ENCODE measurements around the gene MBOAT2. TPM values are rescaled to one million over a fixed set of nuclear protein-coding genes. Genes with fewer than 3 reads are reported as not detected.

Gene MBOAT2
- polyA plus RNA-seq, 1 donor (not counting 4 experiments of a cell fraction or from before 2014, with no cell fraction given): 121 TPM

- Histone ChIP-seq H4K20me1 (ENCODE audit: control insufficient read depth, extremely low read depth, insufficient read depth, low read length) (no peaks in the 10 kb centered on the region), H2AFZ (ENCODE audit: control insufficient read depth, low read length) (no peak overlapping the region), H3K4me1 (ENCODE audit: control insufficient read depth, extremely low read depth, insufficient read depth, low read length) (peaks cover 12% of the 10 kb centered on the region), H3K9me3 (ENCODE audit: control insufficient read depth, low read depth, low read length) (no peaks in the 10 kb centered on the region), H3K36me3 (ENCODE audit: control insufficient read depth in 2 of 2, extremely low read depth in 1 of 2, insufficient read depth in 2 of 2, low read length in 2 of 2) (no peaks in the 10 kb centered on the region), H3K27ac (ENCODE audit: control insufficient read depth, insufficient read depth, low read length) (no peak overlapping the region), H3K9me1 (ENCODE audit: control insufficient read depth, extremely low read depth, insufficient read depth, low read length) (peaks cover 4% of the 10 kb centered on the region), H3K4me3 (ENCODE audit: control insufficient read depth in 2 of 3, extremely low read depth in 1 of 3, insufficient read depth in 2 of 3, low read depth in 1 of 3, low read length in 3 of 3) (no peak overlapping the region), H3K9ac (ENCODE audit: control insufficient read depth, extremely low read depth, insufficient read depth, low read length) (no peak overlapping the region), H3K27me3 (ENCODE audit: control insufficient read depth, extremely low read depth, insufficient read depth, low read length) (no peaks in the 10 kb centered on the region), H3K79me2 (ENCODE audit: control insufficient read depth, insufficient read depth, low read length) (peaks cover 63% of the 10 kb centered on the region), H3K4me2 (ENCODE audit: control insufficient read depth, extremely low read depth, insufficient read depth, low read depth, low read length) (no peak overlapping the region)
- no peak for DNase-seq (ENCODE audit: low read depth, low spot score)
- TF ChIP-seq CTCF (optimal IDR thresholded peaks at IDR 0.05 in 1 of 3, IDR thresholded peaks at IDR 0.05 in 1 of 3, conservative IDR thresholded peaks at IDR 0.05 in 1 of 3; ENCODE audit: extremely low read depth in 1 of 3, insufficient read depth in 2 of 3, low read length in 3 of 3): no peak
- no peak for TF ChIP-seq EZH2 (IDR thresholded peaks at IDR 0.05; ENCODE audit: low read length)
- FAIRE-seq: no peak
- dilution Hi-C loops (cut with MboI; ENCODE audit: extremely low pct_ligation_motif_present, low sequenced_read_pairs): no loop called here
Measured at GRCh38 chr2:8833853-8834252, 169.6 kb downstream of the MBOAT2 start.

GRCh38 chr2:8831516-8831915 lies 172.0 kb downstream of the MBOAT2 start:
- Histone ChIP-seq H3K36me3 (ENCODE audit: control insufficient read depth in 2 of 2, extremely low read depth in 1 of 2, insufficient read depth in 2 of 2, low read length in 2 of 2) (no peaks in the 10 kb centered on the region), H3K4me2 (ENCODE audit: control insufficient read depth, extremely low read depth, insufficient read depth, low read depth, low read length) (no peak overlapping the region), H3K4me1 (ENCODE audit: control insufficient read depth, extremely low read depth, insufficient read depth, low read length) (peaks cover 8% of the 10 kb centered on the region), H3K9ac (ENCODE audit: control insufficient read depth, extremely low read depth, insufficient read depth, low read length) (no peak overlapping the region), H4K20me1 (ENCODE audit: control insufficient read depth, extremely low read depth, insufficient read depth, low read length) (peaks cover 3% of the 10 kb centered on the region), H3K4me3 (ENCODE audit: control insufficient read depth in 2 of 3, extremely low read depth in 1 of 3, insufficient read depth in 2 of 3, low read depth in 1 of 3, low read length in 3 of 3) (no peak overlapping the region), H3K27me3 (ENCODE audit: control insufficient read depth, extremely low read depth, insufficient read depth, low read length) (no peaks in the 10 kb centered on the region), H2AFZ (ENCODE audit: control insufficient read depth, low read length) (no peak overlapping the region), H3K9me1 (ENCODE audit: control insufficient read depth, extremely low read depth, insufficient read depth, low read length) (peaks cover 8% of the 10 kb centered on the region), H3K79me2 (ENCODE audit: control insufficient read depth, insufficient read depth, low read length) (peaks cover 66% of the 10 kb centered on the region), H3K27ac (ENCODE audit: control insufficient read depth, insufficient read depth, low read length) (no peak overlapping the region), H3K9me3 (ENCODE audit: control insufficient read depth, low read depth, low read length) (no peaks in the 10 kb centered on the region)
- TF ChIP-seq CTCF (optimal IDR thresholded peaks at IDR 0.05 in 1 of 3, IDR thresholded peaks at IDR 0.05 in 1 of 3, conservative IDR thresholded peaks at IDR 0.05 in 1 of 3; ENCODE audit: extremely low read depth in 1 of 3, insufficient read depth in 2 of 3, low read length in 3 of 3) (no peak), EZH2 (IDR thresholded peaks at IDR 0.05; ENCODE audit: low read length) (no peak)
- no peak for FAIRE-seq
- no peak for DNase-seq (ENCODE audit: low read depth, low spot score)
- dilution Hi-C loops (cut with MboI; ENCODE audit: extremely low pct_ligation_motif_present, low sequenced_read_pairs): no loop called here

All from keratinocyte (primary cell).